HCT116 (cell line): Measurements from ENCODE around the gene WDR33. TPM values are rescaled to one million over a fixed set of nuclear protein-coding genes. Genes with fewer than 3 reads are reported as not detected.

ENCODE experiments used
- ATAC-seq: fragments of 200-7000 bp; cut with Tn5 transposase; 2 replicates; pipeline ENCODE4 v1.9.1; 2020; ENCODE audit warnings: mild to moderate bottlenecking, moderate library complexity
- BruUV-seq: library from RNA; stranded (reverse); fragments of 400-500 nt; replicated peaks from 2 replicates; lab custom pipeline; 2021; lab: Mats Ljungman, UMichigan
- CTCF ChIA-PET: fragments of 300-600 bp; sonication (Branson Sonifier 250); formaldehyde crosslinking; loops from one replicate; lab custom pipeline; 2021; ENCODE audit warnings: antibody characterized with exemption; lab: Charles Lee
- POLR2A ChIA-PET: fragments of 300-600, 350-600 bp; sonication (Branson Sonifier 250); formaldehyde crosslinking; loops from one replicate; lab custom pipeline; 2021; ENCODE audit warnings: antibody characterized with exemption; lab: Charles Lee
- RAD21 ChIA-PET, 2 experiments: fragments of 300-600 bp; sonication (Branson Sonifier 250); formaldehyde crosslinking; loops; one replicate each; lab custom pipeline; 2023; ENCODE audit warnings: low total read pairs in 2 of 2; ENCODE audit not compliant: uncharacterized antibody in 2 of 2, unreplicated experiment in 2 of 2, low non-redundant PET in 1 of 2; lab: Charles Lee
- DNase-seq: peaks from one replicate; pipeline ENCODE4 v3.0.0-alpha.2; 2010; ENCODE audit warnings: low read depth, low spot score
- H2AFZ ChIP-seq: fragments of 200-600 bp; shearing (Covaris generic), sonication (generic); 2 replicates; pipeline ENCODE4 v1.6.1; 2017; ENCODE audit warnings: low read depth, mixed run types, mixed read lengths, antibody characterized with exemption, low read length; ENCODE audit not compliant: poor library complexity, severe bottlenecking
- H3K27ac ChIP-seq: 2 replicates; pipeline ENCODE4 v1.5.1; 2012; ENCODE audit warnings: low read depth, low read length
- H3K27me3 ChIP-seq: fragments of 200-600 bp; sonication (generic); 2 replicates; pipeline ENCODE4 v1.6.1; 2016; ENCODE audit warnings: mixed run types, low read length, mixed read lengths; ENCODE audit not compliant: insufficient read depth
- H3K36me3 ChIP-seq, 2 experiments: fragments of 200-500 bp in 1 of 2; fragments of 200-600 bp in 1 of 2; sonication (Bioruptor generic) in 1 of 2; sonication (generic) in 1 of 2; 2 replicates each; pipeline versions ENCODE4 v1.5.1 to v1.6.1; 2014 to 2016; ENCODE audit warnings: low read length in 2 of 2, inconsistent platforms in 1 of 2, mixed read lengths in 1 of 2, mixed run types in 1 of 2; ENCODE audit not compliant: insufficient read depth in 2 of 2, control insufficient read depth in 1 of 2
- H3K4me1 ChIP-seq, 2 experiments: fragments of 200-600 bp in 1 of 2; sonication (generic) in 1 of 2; 2 replicates each; pipeline versions ENCODE4 v1.5.1 to v1.6.1; 2012 to 2017; ENCODE audit warnings: low read length in 2 of 2, inconsistent platforms in 1 of 2, mild to moderate bottlenecking in 1 of 2, mixed read lengths in 1 of 2, mixed run types in 1 of 2, moderate library complexity in 1 of 2; ENCODE audit not compliant: insufficient read depth in 2 of 2, control insufficient read depth in 1 of 2
- H3K4me2 ChIP-seq: fragments of 200-600 bp; sonication (generic); 2 replicates; pipeline ENCODE4 v1.6.1; 2017; ENCODE audit warnings: mixed run types, low read length, mixed read lengths
- H3K4me3 ChIP-seq, 2 experiments: fragments of 200-600 bp in 1 of 2; sonication (generic) in 1 of 2; replicated peaks in 1 of 2; 2 replicates each; pipeline ENCODE4 v1.5.1; 2011 to 2016; ENCODE audit warnings: low read length in 2 of 2, control low read depth in 1 of 2, low read depth in 1 of 2, mild to moderate bottlenecking in 1 of 2, mixed read lengths in 1 of 2, mixed run types in 1 of 2
- H3K79me2 ChIP-seq: fragments of 200-600 bp; sonication (generic); 2 replicates; pipeline ENCODE4 v1.6.1; 2017; ENCODE audit warnings: mild to moderate bottlenecking, mixed run types, low read length, moderate library complexity, mixed read lengths; ENCODE audit not compliant: insufficient read depth
- H3K9ac ChIP-seq: fragments of 200-600 bp; sonication (generic); 2 replicates; pipeline ENCODE4 v1.6.1; 2016; ENCODE audit warnings: low read length, mixed read lengths
- H3K9me2 ChIP-seq: fragments of 200-600 bp; sonication (generic), shearing (Covaris generic); 2 replicates; pipeline ENCODE4 v1.6.1; 2017; ENCODE audit warnings: mixed run types, mild to moderate bottlenecking, moderate library complexity; ENCODE audit not compliant: insufficient read depth
- H3K9me3 ChIP-seq, 2 experiments: fragments of 200-500 bp in 1 of 2; fragments of 200-600 bp in 1 of 2; sonication (Bioruptor generic) in 1 of 2; sonication (generic) in 1 of 2; 2 replicates each; pipeline ENCODE4 v1.6.1; 2014 to 2017; ENCODE audit warnings: low read length in 2 of 2, mixed read lengths in 2 of 2, inconsistent platforms in 1 of 2, low read depth in 1 of 2, mild to moderate bottlenecking in 1 of 2, mixed run types in 1 of 2, moderate library complexity in 1 of 2; ENCODE audit not compliant: control insufficient read depth in 1 of 2, insufficient read depth in 1 of 2
- H4K20me1 ChIP-seq: fragments of 200-600 bp; sonication (generic), shearing (Covaris generic); 2 replicates; pipeline ENCODE4 v1.6.1; 2017; ENCODE audit warnings: mixed run types, mild to moderate bottlenecking, moderate library complexity; ENCODE audit not compliant: insufficient read depth
- CBX3 ChIP-seq: IDR thresholded peaks from 2 replicates; pipeline ENCODE4 v1.6.1; 2012; ENCODE audit warnings: low read depth
- CEBPB ChIP-seq: IDR thresholded peaks from 2 replicates; pipeline ENCODE4 v1.6.1; 2012; ENCODE audit warnings: low read depth
- CTCF ChIP-seq, 3 experiments: fragments of 200-600 bp in 1 of 3; sonication (generic) in 1 of 3; IDR thresholded peaks in 2 of 3; conservative IDR thresholded peaks in 1 of 3; 2 replicates each; pipeline ENCODE4 v1.5.1; 2012 to 2017; ENCODE audit warnings: low read depth in 2 of 3, low read length in 2 of 3, antibody characterized with exemption in 1 of 3, borderline replicate concordance in 1 of 3, control low read depth in 1 of 3, mild to moderate bottlenecking in 1 of 3, mixed read lengths in 1 of 3, mixed run types in 1 of 3, moderate library complexity in 1 of 3; ENCODE audit not compliant: insufficient read depth in 1 of 3
- EGR1 ChIP-seq: IDR thresholded peaks from 2 replicates; pipeline ENCODE4 v1.6.1; 2012; ENCODE audit warnings: low read depth
- ELF1 ChIP-seq: IDR thresholded peaks from 2 replicates; pipeline ENCODE4 v1.6.1; 2012; ENCODE audit warnings: low read depth, borderline replicate concordance
- EZH2phosphoT487 ChIP-seq: fragments of 200-600 bp; IDR thresholded peaks from 2 replicates; pipeline ENCODE4 v1.6.1; 2018; ENCODE audit warnings: antibody characterized with exemption, borderline replicate concordance
- POLR2A ChIP-seq: IDR thresholded peaks from 2 replicates; pipeline ENCODE4 v1.7.0; 2011; ENCODE audit warnings: borderline replicate concordance; ENCODE audit not compliant: insufficient read depth, insufficient read length; ENCODE audit errors: extremely low read depth
- POLR2AphosphoS5 ChIP-seq: IDR thresholded peaks from 2 replicates; pipeline ENCODE4 v1.6.1; 2011; ENCODE audit warnings: mild to moderate bottlenecking, low read depth, low read length, moderate library complexity
- RAD21 ChIP-seq: IDR thresholded peaks from 2 replicates; pipeline ENCODE4 v1.6.1; 2012; ENCODE audit warnings: low read depth, mild to moderate bottlenecking
- SIN3A ChIP-seq: IDR thresholded peaks from 2 replicates; pipeline ENCODE4 v1.6.1; 2012; ENCODE audit warnings: low read depth
- SP1 ChIP-seq: IDR thresholded peaks from 2 replicates; pipeline ENCODE4 v1.6.1; 2012; ENCODE audit warnings: low read depth
- SRF ChIP-seq: IDR thresholded peaks from 2 replicates; pipeline ENCODE4 v1.6.1; 2012; ENCODE audit warnings: low read depth
- ZBTB33 ChIP-seq: IDR thresholded peaks from 2 replicates; pipeline ENCODE4 v1.6.1; 2011; ENCODE audit warnings: mild to moderate bottlenecking, low read length, moderate library complexity; ENCODE audit not compliant: insufficient replicate concordance; ENCODE audit errors: extremely low read depth
- ZFX ChIP-seq: fragments of 450-650 bp; IDR thresholded peaks from 2 replicates; pipeline ENCODE4 v1.6.1; 2017
- ZNF274 ChIP-seq: fragments of 200-500 bp; sonication (Bioruptor generic); IDR thresholded peaks from 2 replicates; pipeline ENCODE4 v1.6.1; 2014; ENCODE audit warnings: mild to moderate bottlenecking, low read depth, low read length, inconsistent platforms
- intact Hi-C: fragments of 100-400 bp; cut with micrococcal nuclease; formaldehyde crosslinking; loops from 2 replicates; pipeline ENCODE4 v1.10.0; 2022
- total RNA-seq: library from RNA; stranded (reverse); gene quantifications from one replicate; pipeline ENCODE4 v1.2.1, GENCODE V29; 2021; ENCODE audit not compliant: unreplicated experiment

Gene WDR33
- total RNA-seq, 1 experiment from 2014 or later, result 52.5 TPM

- intact Hi-C loops, result no loop called here
Measured at GRCh38 chr2:127658641-127659407, 152.1 kb downstream of the WDR33 start.

More at GRCh38 chr2:127658641-127659407, 152.1 kb downstream of the WDR33 start:
- Histone ChIP-seq H3K27me3 (no peaks in the 10 kb centered on the region), H3K4me1 (peaks cover 0 to 8% of the 10 kb centered on the region in 2 experiments; a peak in 1 of 4 replicates), H3K79me2 (no peaks in the 10 kb centered on the region), H3K36me3 (no peaks in the 10 kb centered on the region), H3K4me3 (no peak overlapping the region), H4K20me1 (no peaks in the 10 kb centered on the region), H2AFZ (no peak overlapping the region), H3K27ac (no peak overlapping the region), H3K4me2 (no peak overlapping the region), H3K9me2 (no peaks in the 10 kb centered on the region), H3K9ac (no peak overlapping the region), H3K9me3 (no peaks in the 10 kb centered on the region; a peak in 1 of 4 replicates)
- DNase-seq, result no peak
- no TSS peak for BruUV-seq
- ChIA-PET POLR2A (no interaction called here), CTCF (no interaction called here), RAD21 (no interaction called here)
- TF ChIP-seq SIN3A, result no peak
- TF ChIP-seq CEBPB, result no peak
- TF ChIP-seq ELF1, result no peak
- TF ChIP-seq ZBTB33, result no peak
- TF ChIP-seq EGR1, result no peak
- TF ChIP-seq SRF, result no peak
- no peak for TF ChIP-seq RAD21
- no peak for TF ChIP-seq ZNF274
- TF ChIP-seq ZFX, result no peak
- no peak for TF ChIP-seq SP1
- TF ChIP-seq CTCF (IDR thresholded peaks at IDR 0.05 in 2 of 3, conservative IDR thresholded peaks at IDR 0.05 in 1 of 3; ENCODE audit: borderline replicate concordance in 1 of 3, insufficient read depth in 1 of 3, low read depth in 2 of 3, low read length in 2 of 3), result no peak
- TF ChIP-seq CBX3, result no peak
- no peak for TF ChIP-seq POLR2AphosphoS5
- TF ChIP-seq POLR2A, result no peak
- no peak for TF ChIP-seq EZH2phosphoT487
- ATAC-seq, result no peak
